ENCODE data around the gene ATP6V0B. TPM values are rescaled to one million over a fixed set of nuclear protein-coding genes. Genes with fewer than 3 reads are reported as not detected.

Gene ATP6V0B
- total RNA-seq, 1 experiment from 2014 or later: 241 TPM

GRCh38 chr1:44025816-44026215, 51.1 kb downstream of the ATP6V0B start:
- Histone ChIP-seq H3K9ac (ENCODE audit: low read length) (peak overlapping the region; percentile 83; the same call in 1 of the 2 replicates), H3K27me3 (ENCODE audit: low read length) (no peaks in the 10 kb centered on the region), H2AFZ (ENCODE audit: low read length) (no peak overlapping the region), H3F3A (ENCODE audit: low read length, unreplicated experiment) (peaks cover 3% of the 10 kb centered on the region), H3K27ac (ENCODE audit: low read length) (peak overlapping the region; percentile 98), H3K9me2 (replicated peaks; ENCODE audit: low read length) (no peaks in the 10 kb centered on the region), H3K79me2 (ENCODE audit: low read length) (peaks cover 24% of the 10 kb centered on the region), H4K20me1 (ENCODE audit: low read length) (no peaks in the 10 kb centered on the region), H3K4me1 (ENCODE audit: insufficient read depth, low read length) (peaks cover 58% of the 10 kb centered on the region), H3K4me2 (ENCODE audit: low read length) (0 out of 2 replicates have a peak overlapping the region, but pooled peaks have one; percentile 4), H3K4me3 (ENCODE audit: low read length) (no peak overlapping the region), H3K9me3 (ENCODE audit: low read length) (no peaks in the 10 kb centered on the region), H3K36me3 (ENCODE audit: low read depth, low read length) (no peaks in the 10 kb centered on the region)
- ChIA-PET POLR2A (ENCODE audit: unreplicated experiment) (no interaction called here), CTCF (no interaction called here)
- intact Hi-C loops (cut with micrococcal nuclease): loop anchor here (1.0 kb wide), 1 partner anchor 21 kb away; no protein-coding TSS in a partner anchor
- no TSS peak for BruUV-seq (replicated peaks)
- TF ChIP-seq EZH2 (IDR thresholded peaks at IDR 0.05; ENCODE audit: low read length, unreplicated experiment): no peak
- TF ChIP-seq CTCF (conservative IDR thresholded peaks at IDR 0.05; ENCODE audit: low read depth, low read length): no peak
- no peak for TF ChIP-seq EZH2phosphoT487 (IDR thresholded peaks at IDR 0.05; ENCODE audit: borderline replicate concordance, low read length)
- ATAC-seq (no peak), DNase-seq (peak; percentile 53)

GRCh38 chr1:44027320-44027719, 52.6 kb downstream of the ATP6V0B start:
- no TSS peak for BruUV-seq (replicated peaks)
- peaks cover 69% of the 10 kb centered on the region for H3K4me1 ChIP-seq (ENCODE audit: insufficient read depth, low read length)

More at GRCh38 chr1:44027320-44027719, 52.6 kb downstream of the ATP6V0B start:
- Histone ChIP-seq H3F3A (ENCODE audit: low read length, unreplicated experiment) (peaks cover 3% of the 10 kb centered on the region), H3K9me3 (ENCODE audit: low read length) (no peaks in the 10 kb centered on the region), H2AFZ (ENCODE audit: low read length) (no peak overlapping the region), H3K79me2 (ENCODE audit: low read length) (peaks cover 24% of the 10 kb centered on the region), H3K9me2 (replicated peaks; ENCODE audit: low read length) (no peaks in the 10 kb centered on the region), H3K27me3 (ENCODE audit: low read length) (no peaks in the 10 kb centered on the region), H3K27ac (ENCODE audit: low read length) (peak overlapping the region; percentile 98; the same call in 1 of the 2 replicates), H3K36me3 (ENCODE audit: low read depth, low read length) (no peaks in the 10 kb centered on the region), H4K20me1 (ENCODE audit: low read length) (no peaks in the 10 kb centered on the region), H3K4me3 (ENCODE audit: low read length) (no peak overlapping the region), H3K4me2 (ENCODE audit: low read length) (no peak overlapping the region), H3K9ac (ENCODE audit: low read length) (no peak overlapping the region)
- intact Hi-C loops (cut with micrococcal nuclease): no loop called here
- ATAC-seq (no peak), DNase-seq (no peak)
- POLR2A ChIA-PET (ENCODE audit: unreplicated experiment): no interaction called here
- TF ChIP-seq CTCF (conservative IDR thresholded peaks at IDR 0.05; ENCODE audit: low read depth, low read length) (no peak), EZH2phosphoT487 (IDR thresholded peaks at IDR 0.05; ENCODE audit: borderline replicate concordance, low read length) (no peak), EZH2 (IDR thresholded peaks at IDR 0.05; ENCODE audit: low read length, unreplicated experiment) (no peak)
- CTCF ChIA-PET: no interaction called here

Other genes with a start within 250 kb of the ATP6V0B start
- gene ARTN, start 41.2 kb upstream of the ATP6V0B start, total RNA-seq (2014; rRNA removed): 35.5 and 36.0 TPM in 2 replicates
- 33.7 and 45.4 TPM in 2 replicates for gene IPO13, start 28.0 kb upstream of the ATP6V0B start, total RNA-seq (2014; rRNA removed)
- gene DPH2, start 5.0 kb upstream of the ATP6V0B start, total RNA-seq (2014; rRNA removed): 46.3 and 59.0 TPM in 2 replicates
- gene B4GALT2, start 4.2 kb downstream of the ATP6V0B start, total RNA-seq (2014; rRNA removed): 103 and 136 TPM in 2 replicates
- gene CCDC24, start 16.6 kb downstream of the ATP6V0B start, total RNA-seq (2014; rRNA removed): 10.1 and 21.9 TPM in 2 replicates
- 11.2 and 15.7 TPM in 2 replicates for gene SLC6A9, start 56.5 kb downstream of the ATP6V0B start, total RNA-seq (2014; rRNA removed)
- 0.26 and 0.58 TPM in 2 replicates for gene KLF17, start 143.9 kb downstream of the ATP6V0B start, total RNA-seq (2014; rRNA removed)
- not detected in 2 replicates for gene KLF18, start 166.7 kb downstream of the ATP6V0B start, total RNA-seq (2014; rRNA removed)
- gene DMAP1, start 238.5 kb downstream of the ATP6V0B start, total RNA-seq (2014; rRNA removed): 55.5 and 59.0 TPM in 2 replicates